ENCODE measurements around the gene CNN2.

DNA sequence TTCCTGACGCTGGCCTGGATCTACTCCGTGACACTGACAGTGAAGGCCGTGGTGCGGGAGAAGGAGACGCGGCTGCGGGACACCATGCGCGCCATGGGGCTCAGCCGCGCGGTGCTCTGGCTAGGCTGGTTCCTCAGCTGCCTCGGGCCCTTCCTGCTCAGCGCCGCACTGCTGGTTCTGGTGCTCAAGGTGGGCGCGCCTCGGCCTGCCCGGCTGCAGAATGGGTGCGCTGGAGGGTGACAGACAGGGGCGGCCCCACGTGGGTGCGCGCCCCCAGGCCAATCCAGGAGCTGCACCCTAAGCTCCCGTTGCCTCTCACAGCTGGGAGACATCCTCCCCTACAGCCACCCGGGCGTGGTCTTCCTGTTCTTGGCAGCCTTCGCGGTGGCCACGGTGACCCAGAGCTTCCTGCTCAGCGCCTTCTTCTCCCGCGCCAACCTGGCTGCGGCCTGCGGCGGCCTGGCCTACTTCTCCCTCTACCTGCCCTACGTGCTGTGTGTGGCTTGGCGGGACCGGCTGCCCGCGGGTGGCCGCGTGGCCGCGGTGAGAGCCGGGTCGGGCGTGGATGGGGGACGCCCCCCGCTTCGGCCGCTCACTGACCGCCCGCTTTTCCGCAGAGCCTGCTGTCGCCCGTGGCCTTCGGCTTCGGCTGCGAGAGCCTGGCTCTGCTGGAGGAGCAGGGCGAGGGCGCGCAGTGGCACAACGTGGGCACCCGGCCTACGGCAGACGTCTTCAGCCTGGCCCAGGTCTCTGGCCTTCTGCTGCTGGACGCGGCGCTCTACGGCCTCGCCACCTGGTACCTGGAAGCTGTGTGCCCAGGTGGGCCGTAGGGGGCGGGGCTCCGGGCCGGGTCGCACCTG, 20.7 kb downstream of the CNN2 start:
- no peak for TF ChIP-seq POLR2A (IDR thresholded peaks at IDR 0.05)
- TF ChIP-seq, protein P1, sequence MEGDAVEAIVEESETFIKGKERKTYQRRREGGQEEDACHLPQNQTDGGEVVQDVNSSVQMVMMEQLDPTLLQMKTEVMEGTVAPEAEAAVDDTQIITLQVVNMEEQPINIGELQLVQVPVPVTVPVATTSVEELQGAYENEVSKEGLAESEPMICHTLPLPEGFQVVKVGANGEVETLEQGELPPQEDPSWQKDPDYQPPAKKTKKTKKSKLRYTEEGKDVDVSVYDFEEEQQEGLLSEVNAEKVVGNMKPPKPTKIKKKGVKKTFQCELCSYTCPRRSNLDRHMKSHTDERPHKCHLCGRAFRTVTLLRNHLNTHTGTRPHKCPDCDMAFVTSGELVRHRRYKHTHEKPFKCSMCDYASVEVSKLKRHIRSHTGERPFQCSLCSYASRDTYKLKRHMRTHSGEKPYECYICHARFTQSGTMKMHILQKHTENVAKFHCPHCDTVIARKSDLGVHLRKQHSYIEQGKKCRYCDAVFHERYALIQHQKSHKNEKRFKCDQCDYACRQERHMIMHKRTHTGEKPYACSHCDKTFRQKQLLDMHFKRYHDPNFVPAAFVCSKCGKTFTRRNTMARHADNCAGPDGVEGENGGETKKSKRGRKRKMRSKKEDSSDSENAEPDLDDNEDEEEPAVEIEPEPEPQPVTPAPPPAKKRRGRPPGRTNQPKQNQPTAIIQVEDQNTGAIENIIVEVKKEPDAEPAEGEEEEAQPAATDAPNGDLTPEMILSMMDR (IDR thresholded peaks at IDR 0.05): no peak
